GM18907 (cell line): ENCODE measurements around the gene TNS2.

Experiments used
- ATAC-seq: cut with Tn5 transposase; IDR thresholded peaks from one replicate; pipeline ENCODE4 v1.9.1; 2021; ENCODE audit warnings: mild to moderate bottlenecking, moderate library complexity; ENCODE audit not compliant: unreplicated experiment

The TNS2 gene

GRCh38 chr12:53044052-53044581, 5.7 kb upstream of the TNS2 start:
- ATAC-seq, result no peak

GRCh38 chr12:53044896-53045695, 4.8 kb upstream of the TNS2 start:
- no peak for ATAC-seq

GRCh38 chr12:53045696-53046045, 4.2 kb upstream of the TNS2 start:
- ATAC-seq, result no peak

GRCh38 chr12:53046655-53047220, 3.1 kb upstream of the TNS2 start:
- ATAC-seq, result peak; percentile 44

GRCh38 chr12:53047221-53048032, 2.4 kb upstream of the TNS2 start:
- ATAC-seq, result peak; percentile 69

GRCh38 chr12:53048033-53048779, 1.7 kb upstream of the TNS2 start:
- no peak for ATAC-seq

- ATAC-seq, result no peak
Observed at GRCh38 chr12:53048780-53049401, 974 bp upstream of the TNS2 start.

GRCh38 chr12:53050426-53051057, 677 bp downstream of the TNS2 start:
- ATAC-seq, result no peak

GRCh38 chr12:53051058-53051880, 1.4 kb downstream of the TNS2 start:
- no peak for ATAC-seq

GRCh38 chr12:53051881-53052412, 2.1 kb downstream of the TNS2 start:
- ATAC-seq, result no peak

- no peak for ATAC-seq
Observed at GRCh38 chr12:53052419-53053217, 2.8 kb downstream of the TNS2 start.

- ATAC-seq, result peak; percentile 7
Observed at GRCh38 chr12:53053218-53054111, 3.6 kb downstream of the TNS2 start.

GRCh38 chr12:53054112-53054878, 4.4 kb downstream of the TNS2 start:
- peak; percentile 85 for ATAC-seq

- ATAC-seq, result no peak
Observed at GRCh38 chr12:53055471-53056266, 5.8 kb downstream of the TNS2 start.

- no peak for ATAC-seq
Observed at GRCh38 chr12:53056296-53056695, 6.4 kb downstream of the TNS2 start.
